Loucy (cell line): ENCODE data around the gene HOXB7.

ENCODE experiments used
- EZH2phosphoT487 ChIP-seq: fragments of 200-600 bp; IDR thresholded peaks from 2 replicates; pipeline ENCODE4 v1.6.1; 2018; ENCODE audit warnings: antibody characterized with exemption, mild to moderate bottlenecking, moderate library complexity, borderline replicate concordance
- TF ChIP-seq, protein P1 (sequence below): fragments of 200-600 bp; sonication (generic); conservative IDR thresholded peaks from 2 replicates; pipeline ENCODE4 v1.5.1; 2014; ENCODE audit warnings: mild to moderate bottlenecking, antibody characterized with exemption, low read length

DNA sequence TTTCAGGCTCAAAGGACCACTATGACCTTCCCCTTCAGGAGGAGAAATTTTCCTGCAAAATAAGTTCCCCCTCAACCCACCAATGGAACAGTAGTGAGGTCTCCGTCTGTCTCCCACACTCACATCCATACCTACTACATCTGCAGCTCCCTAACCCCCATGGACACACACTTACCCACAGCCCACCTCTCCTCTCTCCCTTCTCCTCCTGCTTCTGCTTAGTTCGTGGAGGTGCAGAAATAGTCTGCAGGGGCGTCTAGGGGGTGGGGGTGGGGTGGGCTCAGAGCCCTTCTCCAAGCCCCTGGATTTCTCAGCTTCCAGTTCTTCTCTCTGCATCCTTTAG lies 41.6 kb downstream of the HOXB7 start:
- TF ChIP-seq, protein P1, sequence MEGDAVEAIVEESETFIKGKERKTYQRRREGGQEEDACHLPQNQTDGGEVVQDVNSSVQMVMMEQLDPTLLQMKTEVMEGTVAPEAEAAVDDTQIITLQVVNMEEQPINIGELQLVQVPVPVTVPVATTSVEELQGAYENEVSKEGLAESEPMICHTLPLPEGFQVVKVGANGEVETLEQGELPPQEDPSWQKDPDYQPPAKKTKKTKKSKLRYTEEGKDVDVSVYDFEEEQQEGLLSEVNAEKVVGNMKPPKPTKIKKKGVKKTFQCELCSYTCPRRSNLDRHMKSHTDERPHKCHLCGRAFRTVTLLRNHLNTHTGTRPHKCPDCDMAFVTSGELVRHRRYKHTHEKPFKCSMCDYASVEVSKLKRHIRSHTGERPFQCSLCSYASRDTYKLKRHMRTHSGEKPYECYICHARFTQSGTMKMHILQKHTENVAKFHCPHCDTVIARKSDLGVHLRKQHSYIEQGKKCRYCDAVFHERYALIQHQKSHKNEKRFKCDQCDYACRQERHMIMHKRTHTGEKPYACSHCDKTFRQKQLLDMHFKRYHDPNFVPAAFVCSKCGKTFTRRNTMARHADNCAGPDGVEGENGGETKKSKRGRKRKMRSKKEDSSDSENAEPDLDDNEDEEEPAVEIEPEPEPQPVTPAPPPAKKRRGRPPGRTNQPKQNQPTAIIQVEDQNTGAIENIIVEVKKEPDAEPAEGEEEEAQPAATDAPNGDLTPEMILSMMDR = no peak
- TF ChIP-seq EZH2phosphoT487 = no peak
